Measurements from ENCODE around the gene MARK3.

The MARK3 gene

GRCh38 chr14:103408491-103409155 lies 23.4 kb downstream of the MARK3 start:
- TF ChIP-seq Cebpa-rat (IDR thresholded peaks at IDR 0.05) = no peak
- Histone ChIP-seq H4K20me1 (peaks cover 39 to 91% (median 60%) of the 10 kb centered on the region in 11 experiments), H3K4me3 (no peak overlapping the region), H3K4me2 (peak overlapping the region in 2 of 11 experiments; percentile 53 to 69; a peak in 4 of 22 replicates), H3K9me3 (replicated peaks in 1 of 11) (no peaks in the 10 kb centered on the region), H3K27ac (peak overlapping the region in 1 of 11 experiments; percentile 30; a peak in 1 of 22 replicates), H3K36me3 (peaks cover 69 to 95% (median 82%) of the 10 kb centered on the region in 11 experiments), H3K9ac (no peak overlapping the region), H3K4me1 (peaks cover 0 to 66% (median 9%) of the 10 kb centered on the region in 10 experiments; a peak in 12 of 20 replicates), H3K27me3 (no peaks in the 10 kb centered on the region)

GRCh38 chr14:103416916-103417315 lies 31.7 kb downstream of the MARK3 start:
- Histone ChIP-seq H3K9ac (peak overlapping the region in 4 of 11 experiments; percentile 55 to 86 (median 73); a peak in 6 of 22 replicates), H4K20me1 (peaks cover 0 to 52% (median 0%) of the 10 kb centered on the region in 11 experiments; a peak in 8 of 22 replicates), H3K4me1 (peaks cover 25 to 93% (median 37%) of the 10 kb centered on the region in 10 experiments), H3K27me3 (no peaks in the 10 kb centered on the region), H3K4me2 (peak overlapping the region in 10 of 11 experiments; percentile 37 to 83 (median 72); a peak in 17 of 22 replicates), H3K4me3 (peak overlapping the region in 1 of 10 experiments; percentile 24; a peak in 1 of 20 replicates), H3K9me3 (replicated peaks in 1 of 11) (0 out of 22 replicates have a peak, but pooled peaks cover 0 to 4% (median 0%) of the 10 kb centered on the region in 11 experiments), H3K36me3 (peaks cover 31 to 72% (median 62%) of the 10 kb centered on the region in 11 experiments), H3K27ac (peak overlapping the region; percentile 66 to 96 (median 78); a peak in 21 of 22 replicates)
- no peak for TF ChIP-seq Cebpa-rat (IDR thresholded peaks at IDR 0.05)

GRCh38 chr14:103418481-103418818 lies 33.2 kb downstream of the MARK3 start:
- H3K4me2 ChIP-seq = peak overlapping the region; percentile 21 to 83 (median 69); a peak in 21 of 22 replicates

DNA sequence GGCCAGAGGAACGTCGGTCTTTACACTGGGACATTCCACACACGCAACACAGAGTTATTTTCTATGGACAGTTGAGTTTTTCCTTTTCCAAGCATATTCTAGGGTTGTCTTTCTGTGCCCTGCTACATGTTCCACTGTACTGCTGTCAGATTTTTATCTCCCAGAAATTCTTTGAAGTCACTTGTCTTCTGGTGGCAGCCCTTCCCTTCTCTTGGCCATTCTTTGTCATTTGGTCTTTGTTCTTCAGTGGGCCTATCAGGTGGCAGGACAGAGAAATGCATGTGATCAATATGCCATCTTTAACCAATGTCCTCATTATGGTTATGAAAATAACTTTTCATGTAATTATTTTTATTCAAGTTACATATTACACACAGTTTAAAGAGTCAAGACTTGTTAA lies 36.3 kb downstream of the MARK3 start:
- peak overlapping the region in 3 of 11 experiments; percentile 2 to 27 (median 11); a peak in 2 of 22 replicates for H3K27ac ChIP-seq
- peaks cover 25 to 88% (median 32%) of the 10 kb centered on the region in 10 experiments for H3K4me1 ChIP-seq
- no peak overlapping the region for H3K9ac ChIP-seq
- no peak overlapping the region for H3K4me3 ChIP-seq
- peaks cover 0 to 70% (median 13%) of the 10 kb centered on the region in 11 experiments; a peak in 8 of 22 replicates for H4K20me1 ChIP-seq
- peak overlapping the region in 2 of 11 experiments; percentile 8 to 75; a peak in 4 of 22 replicates for H3K4me2 ChIP-seq
- no peaks in the 10 kb centered on the region for H3K27me3 ChIP-seq
- peaks cover 19 to 71% (median 51%) of the 10 kb centered on the region in 11 experiments for H3K36me3 ChIP-seq
- H3K9me3 ChIP-seq (replicated peaks in 1 of 11) = 0 out of 22 replicates have a peak, but pooled peaks cover 0 to 4% (median 0%) of the 10 kb centered on the region in 11 experiments
- no peak for TF ChIP-seq Cebpa-rat (IDR thresholded peaks at IDR 0.05)

More at GRCh38 chr14:103418481-103418818, 33.2 kb downstream of the MARK3 start:
- Histone ChIP-seq H3K27ac (peak overlapping the region; percentile 66 to 96 (median 78)), H3K36me3 (peaks cover 23 to 71% (median 59%) of the 10 kb centered on the region in 11 experiments), H3K27me3 (no peaks in the 10 kb centered on the region), H3K4me3 (peak overlapping the region in 3 of 10 experiments; percentile 3 to 30 (median 10); a peak in 3 of 20 replicates), H3K9ac (peak overlapping the region in 10 of 11 experiments; percentile 45 to 86 (median 64); a peak in 18 of 22 replicates), H3K4me1 (peaks cover 25 to 100% (median 38%) of the 10 kb centered on the region in 10 experiments), H4K20me1 (peaks cover 0 to 54% (median 6%) of the 10 kb centered on the region in 11 experiments; a peak in 8 of 22 replicates), H3K9me3 (replicated peaks in 1 of 11) (0 out of 22 replicates have a peak, but pooled peaks cover 0 to 4% (median 0%) of the 10 kb centered on the region in 11 experiments)
- TF ChIP-seq Cebpa-rat (IDR thresholded peaks at IDR 0.05) = peak; percentile 51 to 94 (median 80); a peak in 20 of 22 replicates

GRCh38 chr14:103423050-103423461 lies 37.8 kb downstream of the MARK3 start:
- no peaks in the 10 kb centered on the region for H3K27me3 ChIP-seq
- H3K4me1 ChIP-seq = peaks cover 15 to 88% (median 28%) of the 10 kb centered on the region in 10 experiments
- no peak overlapping the region for H3K9ac ChIP-seq
- H3K27ac ChIP-seq = peak overlapping the region in 3 of 11 experiments; percentile 37 to 43 (median 43); a peak in 6 of 22 replicates
- 0 out of 22 replicates have a peak, but pooled peaks cover 0 to 4% (median 0%) of the 10 kb centered on the region in 11 experiments for H3K9me3 ChIP-seq (replicated peaks in 1 of 11)
- TF ChIP-seq Cebpa-rat (IDR thresholded peaks at IDR 0.05) = no peak
- peaks cover 19 to 67% (median 52%) of the 10 kb centered on the region in 11 experiments for H3K36me3 ChIP-seq
- no peak overlapping the region for H3K4me3 ChIP-seq
- H4K20me1 ChIP-seq = peaks cover 0 to 78% (median 17%) of the 10 kb centered on the region in 11 experiments; a peak in 8 of 22 replicates
- peak overlapping the region in 4 of 11 experiments; percentile 10 to 64 (median 54); a peak in 7 of 22 replicates for H3K4me2 ChIP-seq

GRCh38 chr14:103427485-103428443 lies 42.5 kb downstream of the MARK3 start:
- H3K4me2 ChIP-seq = peak overlapping the region in 9 of 11 experiments; percentile 10 to 68 (median 55); a peak in 16 of 22 replicates
- no peak for TF ChIP-seq Cebpa-rat (IDR thresholded peaks at IDR 0.05)
- H3K4me3 ChIP-seq = no peak overlapping the region
- peaks cover 7 to 74% (median 22%) of the 10 kb centered on the region in 10 experiments; a peak in 18 of 20 replicates for H3K4me1 ChIP-seq
- peak overlapping the region in 8 of 11 experiments; percentile 8 to 73 (median 48); a peak in 12 of 22 replicates for H3K27ac ChIP-seq
- H3K27me3 ChIP-seq = no peaks in the 10 kb centered on the region
- peaks cover 0 to 68% (median 23%) of the 10 kb centered on the region in 11 experiments; a peak in 14 of 22 replicates for H4K20me1 ChIP-seq
- no peaks in the 10 kb centered on the region for H3K9me3 ChIP-seq (replicated peaks in 1 of 11)
- peaks cover 26 to 74% (median 55%) of the 10 kb centered on the region in 11 experiments for H3K36me3 ChIP-seq
- peak overlapping the region in 1 of 11 experiments; percentile 34; a peak in 1 of 22 replicates for H3K9ac ChIP-seq

DNA sequence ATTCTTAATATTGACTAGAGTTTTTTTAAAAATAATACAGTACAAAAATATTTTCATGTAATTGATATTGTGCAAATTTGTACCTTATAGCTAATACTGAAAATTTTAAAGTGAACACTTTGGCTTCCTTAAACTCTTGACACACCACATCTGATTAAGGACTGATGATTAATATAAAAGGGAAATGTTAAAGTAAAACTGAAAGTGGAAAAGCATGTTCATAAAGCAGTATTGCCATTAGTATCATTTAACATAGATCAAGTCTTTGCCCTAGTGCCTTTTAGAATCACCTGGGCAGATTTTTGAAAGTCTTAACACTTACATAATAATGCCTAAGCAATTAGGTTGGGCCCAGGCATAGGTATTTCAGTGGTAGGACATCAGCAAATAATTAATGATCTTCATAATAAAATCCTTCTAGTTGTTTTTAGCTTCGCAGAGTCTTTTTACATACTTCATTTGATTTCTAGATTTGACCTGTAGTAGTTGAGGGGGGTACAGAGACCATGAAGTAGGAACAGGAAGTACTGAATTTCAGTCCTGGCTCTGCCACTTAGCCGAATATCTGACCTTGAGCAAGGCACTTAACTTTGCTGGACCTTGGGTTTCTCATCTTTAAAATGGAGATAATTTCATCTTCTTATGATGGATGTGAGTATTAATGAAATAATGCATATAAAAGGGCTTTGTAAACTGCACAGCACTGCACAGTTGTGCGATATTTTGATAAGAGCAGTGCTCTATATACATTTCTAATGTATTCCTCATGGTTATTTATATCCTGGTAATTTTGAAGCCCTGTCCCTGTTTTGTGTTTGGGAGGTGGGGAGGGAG lies 43.7 kb downstream of the MARK3 start:
- no peak overlapping the region for H3K9ac ChIP-seq
- H3K36me3 ChIP-seq = peaks cover 20 to 74% (median 58%) of the 10 kb centered on the region in 11 experiments
- peaks cover 7 to 71% (median 21%) of the 10 kb centered on the region in 10 experiments; a peak in 18 of 20 replicates for H3K4me1 ChIP-seq
- peak overlapping the region in 4 of 11 experiments; percentile 12 to 73 (median 41); a peak in 5 of 22 replicates for H3K27ac ChIP-seq
- peak overlapping the region in 6 of 11 experiments; percentile 11 to 67 (median 58); a peak in 8 of 22 replicates for H3K4me2 ChIP-seq
- H4K20me1 ChIP-seq = peaks cover 0 to 65% (median 23%) of the 10 kb centered on the region in 11 experiments; a peak in 14 of 22 replicates
- TF ChIP-seq Cebpa-rat (IDR thresholded peaks at IDR 0.05) = no peak
- no peaks in the 10 kb centered on the region for H3K9me3 ChIP-seq (replicated peaks in 1 of 11)
- no peak overlapping the region for H3K4me3 ChIP-seq
- H3K27me3 ChIP-seq = no peaks in the 10 kb centered on the region

Measured in BLaER1 treated with 17β-estradiol and CSF1 and Interleukin-3, amounts not matched to agents 10 nM and 100 nM (cell line).